ENCODE data around the gene TTC12. TPM values are rescaled to one million over a fixed set of nuclear protein-coding genes. Genes with fewer than 3 reads are reported as not detected.

Gene TTC12
- total and polyA plus RNA-seq, 2 donors (not counting 1 experiment from before 2014, with no cell fraction given), result 9.0 to 47.3 TPM

DNA sequence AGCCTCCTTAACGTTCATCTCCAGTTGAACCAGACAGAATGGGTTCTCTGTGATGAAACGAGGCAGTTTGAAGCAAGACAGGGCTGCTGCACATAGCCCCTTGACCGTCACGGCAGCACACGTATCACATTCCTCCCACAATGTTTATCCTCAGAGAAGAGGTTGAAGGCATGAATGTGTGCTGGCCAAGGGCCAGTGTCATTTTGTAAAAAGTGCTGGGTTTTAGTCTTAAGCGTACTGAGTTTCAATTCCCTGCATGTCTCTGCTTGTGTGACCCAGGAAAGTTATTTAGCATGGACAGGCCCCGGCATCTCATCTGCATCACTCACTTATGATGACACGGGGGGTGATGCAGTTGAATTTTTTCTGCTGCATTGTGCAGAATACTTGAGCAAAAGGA lies 31.6 kb downstream of the TTC12 start:
- H3K27me3 ChIP-seq (replicated peaks in 1 of 4; ENCODE audit: control extremely low read depth in 1 of 4, control insufficient read depth in 3 of 4, insufficient read depth in 4 of 4, low read length in 3 of 4), result no peaks in the 10 kb centered on the region
- Mint-ChIP-seq H3K9me3 (ENCODE audit: insufficient read depth) (no peaks in the 10 kb centered on the region), H3K27me3 (no peaks in the 10 kb centered on the region), H3K27ac (no peak overlapping the region), H3K4me1 (no peaks in the 10 kb centered on the region), H3K4me3 (no peak overlapping the region)
- POLR2A ChIA-PET, result no interaction called here
- no peak for ATAC-seq (ENCODE audit: low read depth)
- DNase-seq, result no peak
- no peaks in the 10 kb centered on the region for H3K4me1 ChIP-seq (ENCODE audit: control insufficient read depth in 2 of 2, insufficient read depth in 2 of 2, low read length in 2 of 2)
- peaks cover 0 to 45% of the 10 kb centered on the region in 2 experiments for H3K36me3 ChIP-seq (replicated peaks in 1 of 2; ENCODE audit: control extremely low read depth in 1 of 2, control insufficient read depth in 1 of 2, extremely low read depth in 1 of 2, insufficient read depth in 2 of 2, low read length in 1 of 2)
- no peak overlapping the region for H3K9ac ChIP-seq (ENCODE audit: low read length)
- CTCF ChIA-PET, result interaction anchor here (1.0 to 1.2 kb wide), 2 partner anchors 10 to 918 kb away, joined by 3 read pairs; no protein-coding TSS in a partner anchor
- H3K27ac ChIP-seq (ENCODE audit: low read length in 2 of 2), result no peak overlapping the region
- no peaks in the 10 kb centered on the region for H3K9me3 ChIP-seq (ENCODE audit: control extremely low read depth in 1 of 3, control insufficient read depth in 2 of 3, insufficient read depth in 1 of 3, low read length in 2 of 3)
- 85% methylated on average over 4 of the region's 8 CpGs for WGBS (ENCODE audit: insufficient coverage)
- TF ChIP-seq EZH2 (IDR thresholded peaks at IDR 0.05; ENCODE audit: borderline replicate concordance, insufficient read depth, low read depth, low read length, poor library complexity, severe bottlenecking), result no peak
- no peak for TF ChIP-seq CTCF (IDR thresholded peaks at IDR 0.05)
- H3K4me2 ChIP-seq (replicated peaks; ENCODE audit: low read depth, low read length, poor library complexity, severe bottlenecking), result no peak overlapping the region
- H3K79me2 ChIP-seq (ENCODE audit: control insufficient read depth, insufficient read depth, low read length), result no peaks in the 10 kb centered on the region
- no peaks in the 10 kb centered on the region for H4K20me1 ChIP-seq (ENCODE audit: control insufficient read depth, insufficient read depth, low read length, poor library complexity, severe bottlenecking)
- no peak overlapping the region for H2AFZ ChIP-seq (ENCODE audit: insufficient read depth, low read depth, low read length, poor library complexity, severe bottlenecking)
- intact Hi-C loops (cut with micrococcal nuclease), result no loop called here
- H3K4me3 ChIP-seq (ENCODE audit: control extremely low read depth in 1 of 5, extremely low read depth in 1 of 5, insufficient read depth in 1 of 5, low read depth in 2 of 5, low read length in 4 of 5), result no peak overlapping the region

DNA sequence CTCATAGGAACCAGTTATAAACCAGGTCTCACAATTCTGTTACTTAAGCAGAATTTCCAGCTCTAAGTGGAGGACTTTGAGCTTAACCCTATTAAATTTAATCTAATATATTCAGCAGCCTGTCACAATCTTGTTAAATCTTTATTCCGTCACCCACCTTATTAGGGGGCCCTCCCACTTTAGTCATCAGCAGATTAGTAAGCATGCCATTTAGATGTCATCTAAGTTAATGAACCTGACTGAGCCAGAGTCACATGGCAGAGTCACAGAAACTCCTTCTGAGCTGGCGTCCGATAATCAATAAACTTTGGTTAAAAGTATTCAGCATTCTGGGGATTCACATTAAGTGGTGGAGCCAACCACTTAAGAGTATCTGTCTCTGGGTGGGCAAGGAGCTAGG lies 35.1 kb downstream of the TTC12 start:
- no peaks in the 10 kb centered on the region for H3K4me1 ChIP-seq (ENCODE audit: control insufficient read depth in 2 of 2, insufficient read depth in 2 of 2, low read length in 2 of 2)
- H3K4me3 ChIP-seq (ENCODE audit: control extremely low read depth in 1 of 5, extremely low read depth in 1 of 5, insufficient read depth in 1 of 5, low read depth in 2 of 5, low read length in 4 of 5), result no peak overlapping the region
- POLR2A ChIA-PET, result no interaction called here
- H3K4me2 ChIP-seq (replicated peaks; ENCODE audit: low read depth, low read length, poor library complexity, severe bottlenecking), result no peak overlapping the region
- Mint-ChIP-seq H3K9me3 (ENCODE audit: insufficient read depth) (no peaks in the 10 kb centered on the region), H3K27ac (no peak overlapping the region), H3K4me1 (no peaks in the 10 kb centered on the region), H3K4me3 (no peak overlapping the region), H3K27me3 (no peaks in the 10 kb centered on the region)
- H3K36me3 ChIP-seq (replicated peaks in 1 of 2; ENCODE audit: control extremely low read depth in 1 of 2, control insufficient read depth in 1 of 2, extremely low read depth in 1 of 2, insufficient read depth in 2 of 2, low read length in 1 of 2), result peaks cover 0 to 29% of the 10 kb centered on the region in 2 experiments
- DNase-seq, result no peak
- no peaks in the 10 kb centered on the region for H3K79me2 ChIP-seq (ENCODE audit: control insufficient read depth, insufficient read depth, low read length)
- intact Hi-C loops (cut with micrococcal nuclease), result no loop called here
- H3K9me3 ChIP-seq (ENCODE audit: control extremely low read depth in 1 of 3, control insufficient read depth in 2 of 3, insufficient read depth in 1 of 3, low read length in 2 of 3), result no peaks in the 10 kb centered on the region
- no peak overlapping the region for H3K9ac ChIP-seq (ENCODE audit: low read length)
- H2AFZ ChIP-seq (ENCODE audit: insufficient read depth, low read depth, low read length, poor library complexity, severe bottlenecking), result no peak overlapping the region
- 100% methylated on average over 3 of the region's 3 CpGs for WGBS (ENCODE audit: insufficient coverage)
- CTCF ChIA-PET, result no interaction called here
- no peaks in the 10 kb centered on the region for H4K20me1 ChIP-seq (ENCODE audit: control insufficient read depth, insufficient read depth, low read length, poor library complexity, severe bottlenecking)
- no peak for ATAC-seq (ENCODE audit: low read depth)
- no peak for TF ChIP-seq CTCF (IDR thresholded peaks at IDR 0.05)
- no peak for TF ChIP-seq EZH2 (IDR thresholded peaks at IDR 0.05; ENCODE audit: borderline replicate concordance, insufficient read depth, low read depth, low read length, poor library complexity, severe bottlenecking)
- H3K27me3 ChIP-seq (replicated peaks in 1 of 4; ENCODE audit: control extremely low read depth in 1 of 4, control insufficient read depth in 3 of 4, insufficient read depth in 4 of 4, low read length in 3 of 4), result no peaks in the 10 kb centered on the region
- H3K27ac ChIP-seq (ENCODE audit: low read length in 2 of 2), result no peak overlapping the region

Data from B cell (primary cell).